ENCODE measurements around the gene LPIN2. TPM values are rescaled to one million over a fixed set of nuclear protein-coding genes. Genes with fewer than 3 reads are reported as not detected.
"Not testable (repeated sequence)": the region's sequence is repeated elsewhere in the genome, so short reads cannot be mapped to it uniquely, and the experiment has no call there.

Gene LPIN2
- polyA plus RNA-seq, 4 donors = 38.0 to 41.3 (median 40.4) TPM

- DNase-seq (ENCODE audit: low read depth in 4 of 4, low spot score in 2 of 4) = no peak
These were observed 33.4 kb upstream of the LPIN2 start for GRCh38 chr18:3046216-3046808.

GRCh38 chr18:3044931-3045698 is 32.2 kb upstream of the LPIN2 start:
- no peak for DNase-seq (ENCODE audit: low read depth in 4 of 4, low spot score in 2 of 4)

GRCh38 chr18:3042379-3042778 is 29.4 kb upstream of the LPIN2 start:
- DNase-seq (ENCODE audit: low read depth in 4 of 4, low spot score in 2 of 4) = no peak

- no peak for DNase-seq (ENCODE audit: low read depth in 4 of 4, low spot score in 2 of 4)
These were observed 28.9 kb upstream of the LPIN2 start for GRCh38 chr18:3041843-3042242.

GRCh38 chr18:3040881-3041280 is 27.9 kb upstream of the LPIN2 start:
- no peak for DNase-seq (ENCODE audit: low read depth in 4 of 4, low spot score in 2 of 4)

GRCh38 chr18:3040173-3040572 is 27.2 kb upstream of the LPIN2 start:
- DNase-seq (ENCODE audit: low read depth in 4 of 4, low spot score in 2 of 4) = no peak

- no peak for DNase-seq (ENCODE audit: low read depth in 4 of 4, low spot score in 2 of 4)
These were observed 24.5 kb upstream of the LPIN2 start for GRCh38 chr18:3037423-3037915.

- DNase-seq (ENCODE audit: low read depth in 4 of 4, low spot score in 2 of 4) = no peak
These were observed 23.2 kb upstream of the LPIN2 start for GRCh38 chr18:3036108-3036507.

GRCh38 chr18:3035635-3036034 is 22.7 kb upstream of the LPIN2 start:
- DNase-seq (ENCODE audit: low read depth in 4 of 4, low spot score in 2 of 4) = no peak

- no peak for DNase-seq (ENCODE audit: low read depth in 4 of 4, low spot score in 2 of 4)
These were observed 19.8 kb upstream of the LPIN2 start for GRCh38 chr18:3032721-3033120.

GRCh38 chr18:3029215-3029952 is 16.4 kb upstream of the LPIN2 start:
- no peak for DNase-seq (ENCODE audit: low read depth in 4 of 4, low spot score in 2 of 4)

GRCh38 chr18:3028115-3028514 is 15.2 kb upstream of the LPIN2 start:
- DNase-seq (ENCODE audit: low read depth in 4 of 4, low spot score in 2 of 4) = not testable (repeated sequence)

- DNase-seq (ENCODE audit: low read depth in 4 of 4, low spot score in 2 of 4) = no peak
These were observed 14.5 kb upstream of the LPIN2 start for GRCh38 chr18:3027370-3027891.

- no peak for DNase-seq (ENCODE audit: low read depth in 4 of 4, low spot score in 2 of 4)
These were observed 12.6 kb upstream of the LPIN2 start for GRCh38 chr18:3025544-3025943.

- DNase-seq (ENCODE audit: low read depth in 4 of 4, low spot score in 2 of 4) = not testable (repeated sequence)
These were observed 10.7 kb upstream of the LPIN2 start for GRCh38 chr18:3023603-3024002.

GRCh38 chr18:3016585-3017297 is 3.8 kb upstream of the LPIN2 start:
- DNase-seq (ENCODE audit: low read depth in 4 of 4, low spot score in 2 of 4) = no peak

GRCh38 chr18:3015851-3016250 is 2.9 kb upstream of the LPIN2 start:
- DNase-seq (ENCODE audit: low read depth in 4 of 4, low spot score in 2 of 4) = no peak

GRCh38 chr18:3015204-3015592 is 2.3 kb upstream of the LPIN2 start:
- DNase-seq (ENCODE audit: low read depth in 4 of 4, low spot score in 2 of 4) = no peak

GRCh38 chr18:3014503-3015203 is 1.7 kb upstream of the LPIN2 start:
- no peak for DNase-seq (ENCODE audit: low read depth in 4 of 4, low spot score in 2 of 4)
